Astrocyte of the spinal cord (primary cell): Measurements from ENCODE around the gene CACUL1.

ENCODE experiments used
- DNase-seq: peaks from one replicate; pipeline ENCODE4 v3.0.0; 2011; ENCODE audit warnings: low read depth, low spot score
- H3K4me3 ChIP-seq: 2 replicates; pipeline ENCODE4 v1.5.1; 2011; ENCODE audit warnings: low read depth, mild to moderate bottlenecking, low read length, moderate library complexity
- CTCF ChIP-seq: IDR thresholded peaks from 2 replicates; pipeline ENCODE4 v1.5.1; 2012; ENCODE audit warnings: low read depth, mild to moderate bottlenecking, low read length, inconsistent platforms
- in situ Hi-C: cut with HindIII; loops from 2 replicates; pipeline ENCODE4 v1.10.0; 2017; ENCODE audit warnings: low sequenced_read_pairs

The CACUL1 gene

GRCh38 chr10:118712080-118712479, 42.7 kb downstream of the CACUL1 start:
- in situ Hi-C loops: no loop called here
- DNase-seq: no peak
- TF ChIP-seq CTCF: no peak
- no peak overlapping the region for H3K4me3 ChIP-seq

GRCh38 chr10:118710487-118710886, 44.3 kb downstream of the CACUL1 start:
- no peak for TF ChIP-seq CTCF
- DNase-seq: no peak
- in situ Hi-C loops: no loop called here
- no peak overlapping the region for H3K4me3 ChIP-seq

- TF ChIP-seq CTCF: no peak
- no peak for DNase-seq
- in situ Hi-C loops: no loop called here
- no peak overlapping the region for H3K4me3 ChIP-seq
Observed at GRCh38 chr10:118708571-118708970, 46.2 kb downstream of the CACUL1 start.

DNA sequence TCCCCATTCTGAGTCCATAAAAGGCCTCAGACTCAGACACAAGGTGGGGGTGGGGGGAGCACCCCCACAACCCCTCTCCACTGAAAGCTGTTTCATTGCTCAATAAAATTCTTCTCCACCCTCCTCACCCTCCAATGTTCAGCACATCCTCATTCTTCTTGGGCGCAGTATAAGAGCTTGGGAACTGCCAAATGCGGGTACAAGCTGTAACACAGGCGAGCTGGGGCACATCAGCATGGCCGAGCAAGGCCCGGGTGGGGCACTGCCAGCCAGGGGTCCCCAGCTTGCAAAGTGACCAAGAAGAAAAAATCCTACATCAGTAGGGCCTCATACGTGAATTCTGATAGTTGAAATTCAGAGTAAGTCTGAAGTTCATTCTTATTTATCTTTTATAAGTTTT, 50.1 kb downstream of the CACUL1 start:
- no peak for DNase-seq
- no peak for TF ChIP-seq CTCF
- in situ Hi-C loops: no loop called here
- no peak overlapping the region for H3K4me3 ChIP-seq

DNA sequence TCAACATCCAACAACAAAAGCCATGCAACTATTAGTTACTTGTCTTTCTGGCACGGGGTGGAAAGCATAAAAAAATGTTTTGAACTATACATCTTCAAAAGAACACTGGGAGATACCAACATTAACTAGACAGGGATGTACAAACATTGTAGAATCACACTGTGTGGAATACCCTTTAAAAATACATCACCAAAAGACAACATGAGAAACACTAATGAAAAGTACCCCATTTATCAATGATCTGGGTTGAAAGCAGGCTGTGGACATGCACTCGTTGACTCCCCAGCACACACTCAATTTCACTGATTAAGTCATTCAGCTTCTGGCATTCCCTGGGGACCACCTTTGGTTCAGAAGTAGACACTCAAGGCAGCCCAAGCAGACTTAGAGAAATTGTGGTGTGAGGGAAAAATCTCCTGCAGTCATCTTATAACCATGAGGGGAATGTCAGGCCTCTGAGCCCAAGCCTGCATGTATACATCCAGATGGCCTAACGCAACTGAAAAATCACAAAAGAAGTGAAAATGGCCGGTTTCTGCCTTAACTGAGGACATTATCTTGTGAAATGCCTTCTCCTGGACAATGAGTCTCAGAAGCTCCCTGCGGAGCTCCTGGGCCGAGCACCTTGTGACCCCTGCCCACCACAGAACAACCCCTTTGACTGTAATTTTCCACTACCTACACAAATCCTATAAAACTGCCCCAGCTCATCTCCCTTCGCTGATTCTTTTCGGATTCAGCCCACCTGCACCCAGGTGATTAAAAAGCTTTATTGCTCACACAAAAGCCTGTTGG, 53.0 kb downstream of the CACUL1 start:
- no peak for TF ChIP-seq CTCF
- in situ Hi-C loops: no loop called here
- H3K4me3 ChIP-seq: no peak overlapping the region
- DNase-seq: peak; percentile 12

- peak; percentile 71 for DNase-seq
- in situ Hi-C loops: no loop called here
- no peak for TF ChIP-seq CTCF
- H3K4me3 ChIP-seq: no peak overlapping the region
Observed at GRCh38 chr10:118698421-118698820, 56.3 kb downstream of the CACUL1 start.
